GM18505 (cell line): ENCODE measurements around the gene MYO1C.
"Not testable (repeated sequence)": the region's sequence is repeated elsewhere in the genome, so short reads cannot be mapped to it uniquely, and the experiment has no call there.

Experiments used
- ATAC-seq: cut with Tn5 transposase; IDR thresholded peaks from one replicate; pipeline ENCODE4 v1.9.1; 2021; ENCODE audit not compliant: unreplicated experiment
- POLR2A ChIP-seq: IDR thresholded peaks from 4 replicates; pipeline ENCODE4 v1.6.1; 2011; ENCODE audit warnings: borderline replicate concordance; ENCODE audit not compliant: insufficient read depth, insufficient read length; ENCODE audit errors: extremely low read depth

The MYO1C gene

GRCh38 chr17:1455797-1456599 is 36.5 kb downstream of the MYO1C start, which contains the start of gene CRK:
TSS of gene CRK (minus strand) at chr17:1456232. CDS start at chr17:1456117, 115 bp downstream.
- TF ChIP-seq POLR2A, result peak; percentile 95
- ATAC-seq, result peak; percentile 90

DNA sequence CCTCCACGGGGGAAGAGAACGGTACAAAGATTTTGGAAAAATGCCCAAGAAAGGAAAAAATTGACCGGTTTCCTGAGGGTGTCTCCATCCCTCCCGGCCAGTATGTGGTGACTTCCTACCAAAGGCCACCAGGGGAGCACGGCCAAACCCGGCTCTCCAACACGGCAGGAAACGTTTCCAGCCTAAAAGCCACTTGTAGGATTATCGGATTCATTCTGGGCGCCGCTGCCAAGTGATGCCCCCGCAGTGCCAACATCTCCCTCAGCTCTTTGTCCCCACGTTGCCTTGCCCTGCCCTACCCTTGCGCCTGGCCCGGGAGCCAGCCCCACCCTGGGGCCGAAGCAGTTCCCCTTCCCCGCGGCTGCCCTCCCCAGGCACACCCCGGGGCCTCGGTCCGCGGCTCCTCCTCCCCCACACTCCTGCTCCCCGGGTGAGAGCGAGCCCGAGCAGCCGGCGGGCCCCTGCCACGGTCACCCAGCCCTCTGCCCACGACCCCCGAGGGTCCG is 37.1 kb downstream of the MYO1C start:
- TF ChIP-seq POLR2A, result no peak
- no peak for ATAC-seq

GRCh38 chr17:1454541-1454940 is 37.9 kb downstream of the MYO1C start:
- TF ChIP-seq POLR2A, result no peak
- ATAC-seq, result no peak

- not testable (repeated sequence) for ATAC-seq
Measured at GRCh38 chr17:1453694-1454093, 38.8 kb downstream of the MYO1C start.

DNA sequence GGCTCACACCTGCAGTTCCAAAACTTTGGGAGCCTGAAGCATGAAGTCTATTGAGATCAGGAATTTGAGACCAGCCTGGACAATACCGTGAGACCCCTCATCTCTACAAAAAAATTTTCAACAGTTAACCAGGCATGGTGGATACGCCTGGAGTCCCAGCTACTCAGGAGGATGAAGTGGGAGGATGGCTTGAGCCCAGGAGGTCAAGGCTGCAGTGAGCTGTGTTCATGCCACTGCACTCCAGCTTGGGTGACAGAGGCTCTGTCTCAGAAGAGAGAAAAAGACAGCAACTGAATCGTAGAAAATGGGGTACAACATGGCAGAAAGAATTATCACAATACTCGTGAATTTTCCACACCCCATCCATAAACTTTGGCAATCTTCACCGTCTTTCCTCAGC is 39.6 kb downstream of the MYO1C start:
- no peak for TF ChIP-seq POLR2A
- no peak for ATAC-seq

DNA sequence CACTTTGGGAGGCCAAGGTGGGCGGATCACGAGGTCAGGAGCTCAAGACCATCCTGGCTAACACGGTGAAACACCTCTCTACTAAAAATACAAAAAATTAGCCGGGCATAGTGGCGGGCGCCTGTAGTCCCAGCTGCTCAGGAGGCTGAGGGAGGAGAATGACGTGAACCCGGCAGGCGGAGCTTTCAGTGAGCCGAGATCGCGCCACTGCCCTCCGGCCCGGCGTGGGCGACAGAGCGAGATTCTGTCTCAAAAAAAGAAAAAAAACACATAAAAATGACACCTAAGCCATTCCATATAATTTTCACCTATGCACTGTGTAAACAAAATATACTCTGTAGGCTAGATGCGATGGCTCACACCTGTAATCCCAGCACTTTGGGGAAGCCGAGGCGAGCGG is 42.2 kb downstream of the MYO1C start:
- not testable (repeated sequence) for ATAC-seq

DNA sequence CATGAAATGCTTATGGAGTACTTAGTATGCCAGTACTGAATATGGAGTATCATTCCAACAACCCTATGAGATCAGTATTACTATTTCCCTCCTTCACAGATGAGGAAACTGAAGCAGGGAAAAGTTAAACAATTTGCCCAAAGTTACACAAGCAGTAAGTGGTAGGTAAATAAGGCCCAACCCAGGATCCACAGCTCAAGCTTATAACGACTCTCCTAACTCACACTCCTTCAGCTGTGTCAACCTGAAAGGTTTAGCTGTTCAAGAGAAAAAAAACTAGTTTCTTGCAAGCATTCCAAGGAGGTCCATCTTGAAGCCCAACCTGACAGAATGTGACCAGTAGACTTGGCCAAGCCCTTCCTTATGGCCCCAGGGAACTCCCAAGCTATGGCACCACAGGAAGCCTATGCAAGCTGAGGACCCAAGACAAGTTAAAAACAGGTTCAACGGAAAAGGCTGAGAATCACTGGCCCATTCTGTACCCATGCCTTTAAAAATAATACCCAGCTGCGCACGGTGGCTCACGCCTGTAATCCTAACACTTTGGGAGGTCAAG is 43.0 kb downstream of the MYO1C start:
- TF ChIP-seq POLR2A, result no peak
- no peak for ATAC-seq

DNA sequence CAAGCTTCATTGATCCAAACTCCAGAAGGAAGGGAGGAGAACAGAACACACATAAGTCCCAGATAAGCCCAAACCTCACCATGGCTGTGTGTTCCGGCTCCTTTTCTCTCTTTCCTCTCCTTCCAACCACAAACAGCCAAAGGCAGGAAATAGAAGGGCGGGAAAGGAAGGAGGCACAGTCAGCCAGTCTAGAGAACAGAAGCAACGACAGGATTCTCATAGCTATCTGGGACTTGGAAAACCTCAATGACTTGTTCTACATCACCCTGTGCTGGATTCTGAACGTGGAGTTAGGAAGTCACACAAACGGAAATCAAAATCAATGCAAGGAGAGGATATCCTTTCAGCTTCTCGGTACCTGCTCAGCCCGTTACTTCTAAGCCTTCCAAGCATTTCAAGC is 45.4 kb downstream of the MYO1C start:
- TF ChIP-seq POLR2A, result no peak
- ATAC-seq, result no peak

DNA sequence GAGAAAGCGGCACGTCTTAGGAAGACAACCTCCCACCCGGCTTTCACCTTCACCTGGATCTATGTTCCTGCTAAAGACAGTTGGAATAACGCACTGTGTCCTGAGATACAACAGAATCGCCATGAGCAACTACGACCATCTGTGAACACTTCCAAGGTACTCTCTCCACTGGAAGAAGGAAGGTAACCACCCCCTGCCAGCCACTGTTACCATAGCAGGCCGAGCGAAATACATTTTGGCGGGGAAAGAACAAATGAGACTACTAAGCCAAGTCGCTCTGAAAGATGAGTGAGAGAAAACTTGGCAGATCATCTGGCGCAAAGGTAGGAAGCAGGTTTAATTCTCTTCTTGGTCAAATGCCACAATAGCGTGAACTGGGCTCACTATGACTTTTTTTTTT is 46.3 kb downstream of the MYO1C start:
- TF ChIP-seq POLR2A, result no peak
- ATAC-seq, result no peak

- ATAC-seq, result not testable (repeated sequence)
Measured at GRCh38 chr17:1445695-1446094, 46.8 kb downstream of the MYO1C start.

- ATAC-seq, result not testable (repeated sequence)
Measured at GRCh38 chr17:1442721-1443120, 49.8 kb downstream of the MYO1C start.

- no peak for TF ChIP-seq POLR2A
- no peak for ATAC-seq
Measured at GRCh38 chr17:1442187-1442586, 50.3 kb downstream of the MYO1C start.

- no peak for ATAC-seq
- no peak for TF ChIP-seq POLR2A
Measured at GRCh38 chr17:1440921-1441320, 51.6 kb downstream of the MYO1C start.

- no peak for ATAC-seq
- no peak for TF ChIP-seq POLR2A
Measured at GRCh38 chr17:1438593-1439083, 53.8 kb downstream of the MYO1C start.
